NCI-H460 (cell line): ENCODE results near the gene ZNF519. TPM values are rescaled to one million over a fixed set of nuclear protein-coding genes. Genes with fewer than 3 reads are reported as not detected.
A peak's percentile ranks its signal among the peaks of the same experiment; 100 is the strongest.
"Not testable (repeated sequence)": the region's sequence is repeated elsewhere in the genome, so short reads cannot be mapped to it uniquely, and the experiment has no call there.

Experiments used
- DNase-seq: peaks from one replicate; pipeline ENCODE4 v3.0.0-alpha.2; 2016; ENCODE audit warnings: low read depth; ENCODE audit errors: extremely low read depth
- polyA plus RNA-seq: library from polyadenylated mRNA; depleted of rRNA; stranded (reverse); fragments of >200 nt; gene quantifications from 2 replicates; pipeline ENCODE4 v1.2.3, GENCODE V29; 2014; cell fraction: nucleus; rRNA removed
- total RNA-seq: library from RNA; depleted of rRNA; stranded (reverse); fragments of >200 nt; shearing (Covaris generic); gene quantifications from 2 replicates; pipeline ENCODE4 v1.2.3, GENCODE V29; 2014; rRNA removed

ZNF519 gene
- total RNA-seq = 5.5 and 6.7 TPM in 2 replicates
- polyA plus RNA-seq = 14.3 and 22.6 TPM in 2 replicates

DNA sequence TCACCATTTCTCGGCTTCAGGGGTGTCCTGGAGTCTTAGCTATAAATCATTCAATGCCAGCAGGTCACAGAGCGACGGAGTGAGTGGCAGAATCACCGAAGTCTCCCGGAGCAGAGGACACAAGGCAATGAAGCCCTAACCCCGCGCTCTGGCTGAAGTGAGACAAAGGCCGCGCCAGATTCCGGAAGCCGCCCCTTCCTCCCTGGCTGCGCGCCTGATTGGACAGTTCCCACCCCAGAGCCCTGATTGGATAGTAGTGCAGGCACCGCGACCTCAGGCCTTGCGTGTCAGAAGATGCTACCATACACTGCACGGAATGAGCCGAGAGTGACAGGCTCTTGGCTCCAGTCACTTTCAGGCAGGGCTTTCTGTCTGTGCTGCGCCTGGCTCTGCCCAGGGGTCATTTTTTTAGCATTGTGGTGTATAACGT is at the start of gene ZNF519:
Gene ZNF519 (minus strand): TSS at position 165 of the 430 bp plus-strand sequence. CDS start 158 bp downstream, at position 7.
- DNase-seq = peak; percentile 91

DNA sequence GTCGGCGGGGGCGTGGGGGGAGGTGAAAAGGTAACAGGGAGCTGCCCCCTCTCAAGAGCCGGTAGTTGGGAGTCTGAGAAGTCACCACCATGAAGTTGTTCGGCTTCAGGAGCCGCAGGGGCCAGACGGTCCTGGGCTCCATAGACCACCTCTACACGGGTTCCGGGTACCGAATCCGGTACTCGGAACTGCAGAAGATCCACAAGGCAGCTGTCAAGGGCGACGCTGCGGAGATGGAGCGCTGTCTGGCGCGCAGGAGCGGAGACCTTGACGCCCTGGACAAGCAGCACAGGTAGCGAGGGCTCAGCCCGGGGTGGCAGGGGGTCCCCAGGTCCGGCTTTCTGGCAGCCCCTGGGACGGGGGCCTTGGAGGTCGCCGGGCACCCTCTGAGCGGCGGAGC is 47.1 kb upstream of the ZNF519 start:
- no peak for DNase-seq

- DNase-seq = not testable (repeated sequence)
Observed at GRCh38 chr18:14178321-14179196, 46.3 kb upstream of the ZNF519 start.

DNA sequence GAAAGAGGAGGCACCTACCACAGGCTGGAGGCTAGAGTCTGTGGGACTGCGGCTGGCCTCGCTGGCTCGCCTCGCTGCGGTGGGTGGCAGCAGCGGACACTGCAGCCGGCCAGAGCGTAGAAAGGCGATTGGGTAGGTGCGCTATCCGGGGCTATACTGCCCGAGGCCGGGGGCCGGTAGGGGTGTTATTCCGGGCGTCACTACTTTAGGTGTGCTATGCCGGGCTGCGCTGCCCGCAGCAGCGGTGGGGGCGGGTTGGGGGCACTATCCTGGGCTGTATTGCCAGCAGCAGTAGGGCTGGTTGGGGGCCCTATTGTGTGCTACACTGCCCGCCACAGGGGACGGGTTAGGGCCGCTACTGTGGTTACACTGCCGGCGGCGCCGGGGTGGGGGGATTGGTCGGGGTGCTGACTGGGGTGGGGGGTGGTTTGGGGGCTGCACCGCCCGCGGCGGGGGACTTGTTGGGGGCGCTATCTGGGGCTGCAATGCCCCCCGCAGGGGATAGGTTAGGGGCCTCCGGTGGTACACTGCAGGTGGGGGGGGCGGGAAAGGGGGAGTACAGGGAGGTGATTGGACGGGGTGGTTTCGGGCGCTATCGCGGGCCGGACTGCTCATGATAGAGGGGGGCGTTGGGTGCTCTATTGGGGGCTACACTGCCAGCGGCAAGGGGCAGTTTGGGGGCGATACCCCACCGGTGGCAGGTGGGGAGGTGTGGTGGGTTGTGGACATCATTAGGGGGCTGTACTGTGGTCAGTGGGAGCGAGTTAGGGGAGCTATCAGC is 45.5 kb upstream of the ZNF519 start:
- not testable (repeated sequence) for DNase-seq

DNA sequence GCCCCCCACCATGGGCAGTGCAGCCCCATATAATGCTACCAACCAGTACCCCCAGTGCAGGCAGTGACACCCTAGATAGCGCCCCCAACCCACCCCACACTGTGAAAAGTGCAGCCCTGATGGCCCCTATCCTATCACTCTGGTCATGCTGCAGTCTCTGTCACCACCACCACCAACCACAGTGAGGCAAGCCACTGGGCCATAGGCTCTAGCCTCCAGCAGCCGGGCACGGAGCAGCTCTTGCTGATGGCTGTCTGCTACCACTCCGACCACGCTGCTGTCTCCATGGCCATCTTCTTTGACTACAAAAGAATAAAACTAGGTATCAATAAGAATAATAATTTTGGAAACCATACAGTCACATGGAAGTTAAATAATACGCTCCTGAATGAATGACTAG is 43.2 kb upstream of the ZNF519 start:
- not testable (repeated sequence) for DNase-seq

- no peak for DNase-seq
Observed at GRCh38 chr18:14174706-14175085, 42.5 kb upstream of the ZNF519 start.

DNA sequence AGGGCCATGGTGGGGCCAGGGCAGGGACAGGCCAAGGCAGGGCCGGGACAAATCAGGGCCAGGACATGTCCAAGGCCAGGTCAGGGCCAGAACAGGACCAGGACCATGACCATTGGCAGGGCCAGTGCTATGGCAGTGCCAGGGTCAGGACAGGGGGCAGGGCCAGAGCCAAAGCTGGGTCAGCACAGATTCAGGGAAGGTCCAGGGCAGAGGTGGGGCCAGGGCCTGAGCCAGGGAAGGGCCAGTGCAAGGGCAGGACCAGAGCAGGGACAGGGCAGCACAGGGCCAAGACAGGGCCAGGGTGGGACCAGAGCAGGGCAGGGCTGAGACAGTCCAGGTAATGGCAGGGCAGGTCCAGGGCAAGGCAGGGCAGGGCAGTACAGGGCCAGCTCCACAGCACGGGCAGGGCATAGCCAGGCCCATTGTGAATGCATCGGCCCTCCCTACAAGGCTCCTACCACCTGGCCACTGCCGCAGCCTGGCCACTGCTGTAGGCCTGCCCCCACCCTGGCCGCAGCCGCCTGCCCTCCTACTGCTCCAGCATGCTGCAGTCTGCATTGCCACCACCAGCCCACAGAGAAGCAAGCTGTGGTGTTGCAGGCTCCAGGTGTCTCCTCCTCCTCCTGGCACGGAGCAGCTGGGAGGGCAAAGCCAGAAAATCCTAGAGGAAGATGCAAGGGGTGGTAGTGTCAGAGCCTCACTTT is 41.9 kb upstream of the ZNF519 start:
- not testable (repeated sequence) for DNase-seq

DNA sequence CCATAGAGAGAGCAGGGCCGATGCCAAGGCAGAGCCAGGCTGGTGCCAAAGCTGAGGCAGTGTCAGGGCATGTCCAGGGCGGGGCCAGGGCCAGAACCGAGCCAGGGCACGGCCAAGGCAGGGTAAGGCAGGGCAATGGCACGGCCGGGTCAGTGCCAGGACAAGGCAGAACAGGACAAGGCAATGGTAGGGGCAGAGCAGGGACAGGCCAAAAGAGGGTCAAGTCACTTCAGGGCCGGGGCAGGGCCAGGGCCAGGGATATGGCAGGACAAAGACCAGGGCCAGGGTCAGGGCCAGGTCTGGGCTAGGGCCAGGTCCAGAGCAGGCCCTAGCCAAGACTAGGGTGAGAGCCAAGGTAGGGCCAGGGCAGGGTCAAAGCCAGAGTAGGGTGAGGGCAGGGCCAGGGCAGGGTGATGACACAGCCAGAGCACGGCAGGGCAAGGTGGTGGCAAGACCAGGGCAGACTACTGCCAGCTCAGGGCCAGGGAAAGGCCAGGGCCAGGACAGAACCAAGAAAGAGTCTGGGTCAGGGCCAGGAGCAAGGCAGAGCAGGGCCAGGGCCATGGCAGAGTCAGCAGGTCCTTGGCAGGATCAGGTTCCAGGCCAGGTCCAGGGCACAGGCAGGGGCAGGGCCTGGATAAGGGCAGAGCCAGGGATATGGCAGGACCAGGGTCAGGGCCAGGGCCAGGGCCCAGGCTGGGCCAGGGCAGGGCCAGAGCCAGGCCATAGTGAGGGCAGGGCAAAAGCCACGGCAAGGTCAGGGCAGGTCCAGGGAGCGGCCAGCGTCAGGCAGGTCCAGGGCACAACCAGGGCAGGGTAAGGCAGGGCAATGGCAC is 41.1 kb upstream of the ZNF519 start:
- not testable (repeated sequence) for DNase-seq

DNA sequence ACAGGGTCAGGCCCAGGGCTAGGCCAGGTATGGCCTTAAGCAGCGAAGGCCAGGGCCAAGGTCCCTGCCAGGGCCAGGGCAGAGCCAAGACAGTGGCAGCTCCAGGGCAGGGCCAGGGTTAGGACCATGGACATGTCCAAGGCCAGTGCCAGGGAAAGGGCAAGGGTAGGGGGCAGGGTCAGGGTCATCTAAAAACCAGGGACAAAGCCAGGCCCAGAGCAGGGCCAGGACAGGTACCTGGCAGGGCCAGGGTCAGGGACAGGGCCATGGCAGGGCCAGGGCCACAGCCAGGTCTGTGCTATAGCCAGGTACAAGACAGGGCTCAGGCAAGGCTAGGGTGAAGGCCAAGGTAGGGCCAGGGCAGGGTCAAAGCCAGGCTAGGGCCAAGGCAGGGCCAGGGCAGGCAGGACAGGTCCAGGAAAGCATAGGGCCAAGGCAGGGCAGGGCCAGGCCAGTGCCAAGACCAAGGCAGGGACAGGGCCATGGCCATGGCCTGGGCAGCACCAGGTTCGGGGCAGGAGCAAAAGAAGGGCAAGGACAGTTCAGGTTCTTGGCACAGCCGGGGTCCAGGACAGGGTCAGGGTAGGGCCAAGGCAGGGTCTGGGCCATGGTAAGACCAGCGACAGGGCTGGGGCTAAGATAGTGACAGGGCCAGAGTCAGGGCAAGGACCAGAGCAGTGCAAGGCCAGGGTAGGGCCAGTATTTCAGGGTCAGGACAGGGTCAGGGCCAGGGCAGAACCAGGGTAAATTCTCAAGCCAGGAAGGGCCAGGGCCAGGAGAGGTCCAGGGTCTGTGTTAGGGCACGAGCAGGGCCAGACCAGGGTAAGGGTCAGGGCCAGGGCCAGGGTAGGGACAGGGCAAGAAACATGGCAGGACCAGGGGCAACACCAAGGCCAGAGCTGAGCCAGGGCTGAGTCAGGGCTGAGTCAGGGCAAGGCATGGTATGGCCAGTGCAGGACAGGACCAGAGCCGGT is 40.2 kb upstream of the ZNF519 start:
- not testable (repeated sequence) for DNase-seq

DNA sequence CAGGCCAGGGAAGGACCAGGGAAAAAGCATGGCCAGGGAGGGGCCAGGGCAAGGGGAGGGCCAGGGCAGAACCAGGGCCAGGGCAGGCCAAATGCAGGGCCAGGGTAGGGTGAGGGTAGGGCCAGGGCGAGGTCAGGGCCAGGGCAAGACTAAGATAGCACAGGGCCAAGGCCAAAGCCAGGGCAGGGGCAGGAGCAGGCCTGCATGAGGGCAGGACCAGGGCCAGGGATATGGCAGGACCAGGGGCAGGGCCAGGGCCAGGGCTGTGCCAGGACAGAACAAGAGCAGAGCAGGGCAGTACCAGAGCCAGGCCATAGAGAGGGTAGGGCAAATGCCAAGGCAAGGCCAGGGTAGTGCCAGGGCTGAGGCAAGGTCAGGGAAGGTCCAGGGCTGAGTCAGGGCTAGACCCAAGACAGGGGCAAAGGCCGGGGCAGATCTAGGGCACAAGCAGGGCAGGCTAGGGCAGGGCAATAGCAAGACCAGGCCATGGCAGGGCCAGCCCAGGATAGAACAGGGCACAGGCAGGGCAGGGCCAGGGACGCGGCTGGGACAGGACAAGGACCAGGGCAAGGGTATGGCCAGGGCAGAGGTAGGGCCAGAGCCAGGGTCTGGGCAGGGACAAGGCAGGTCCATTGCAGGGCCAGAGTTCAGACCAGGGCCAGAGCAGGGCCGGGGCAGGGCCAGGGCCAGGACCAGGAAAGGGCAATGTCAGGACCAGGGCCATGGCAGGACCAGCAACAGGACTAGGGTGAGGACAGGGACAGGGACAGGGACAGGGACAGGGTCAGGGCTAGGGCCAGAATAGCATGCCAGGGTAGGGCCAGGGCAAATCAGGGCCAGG is 39.3 kb upstream of the ZNF519 start:
- DNase-seq = not testable (repeated sequence)

- DNase-seq = not testable (repeated sequence)
Observed at GRCh38 chr18:14170367-14171036, 38.3 kb upstream of the ZNF519 start.

DNA sequence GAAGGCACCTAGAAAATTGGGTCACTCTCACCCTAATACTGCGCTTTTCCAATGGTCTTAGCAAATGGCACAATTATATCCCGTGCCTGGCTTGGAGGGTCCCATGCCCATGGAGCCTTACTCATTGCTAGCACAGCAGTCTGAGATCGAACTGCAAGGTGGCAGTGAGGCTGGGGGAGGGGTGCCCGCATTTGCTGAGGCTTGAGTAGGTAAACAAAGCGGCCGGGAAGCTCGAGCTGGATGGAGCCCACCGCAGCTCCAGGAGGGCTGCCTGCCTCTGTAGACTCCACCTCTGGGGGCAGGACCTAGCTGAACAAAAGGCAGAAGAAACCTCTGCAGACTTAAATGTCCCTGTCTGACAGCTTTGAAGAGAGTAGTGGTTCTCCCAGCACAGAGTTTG is 30.7 kb upstream of the ZNF519 start:
- DNase-seq = not testable (repeated sequence)

GRCh38 chr18:14151564-14152113 is 19.4 kb upstream of the ZNF519 start:
- DNase-seq = not testable (repeated sequence)

DNA sequence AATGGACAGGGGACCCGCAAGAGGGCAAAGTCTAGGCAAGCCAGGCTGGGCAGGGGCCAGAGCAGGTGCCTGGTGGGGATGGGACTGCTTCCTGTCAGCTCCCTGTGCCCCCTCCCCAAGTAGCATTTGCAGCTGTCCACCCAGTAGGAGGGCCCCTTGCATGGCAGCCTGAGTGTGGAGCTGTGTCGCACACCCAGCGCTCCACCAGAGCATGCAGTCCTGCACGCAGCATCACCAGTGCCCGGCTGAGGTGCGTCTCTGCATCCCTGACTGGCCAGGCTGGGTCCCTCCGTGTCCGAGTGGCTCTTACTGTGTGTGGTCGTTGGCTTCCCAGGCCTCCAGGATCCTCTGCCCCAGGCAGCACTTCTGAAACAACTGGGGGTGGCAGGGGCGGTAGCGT is 18.5 kb upstream of the ZNF519 start:
- DNase-seq = not testable (repeated sequence)

DNA sequence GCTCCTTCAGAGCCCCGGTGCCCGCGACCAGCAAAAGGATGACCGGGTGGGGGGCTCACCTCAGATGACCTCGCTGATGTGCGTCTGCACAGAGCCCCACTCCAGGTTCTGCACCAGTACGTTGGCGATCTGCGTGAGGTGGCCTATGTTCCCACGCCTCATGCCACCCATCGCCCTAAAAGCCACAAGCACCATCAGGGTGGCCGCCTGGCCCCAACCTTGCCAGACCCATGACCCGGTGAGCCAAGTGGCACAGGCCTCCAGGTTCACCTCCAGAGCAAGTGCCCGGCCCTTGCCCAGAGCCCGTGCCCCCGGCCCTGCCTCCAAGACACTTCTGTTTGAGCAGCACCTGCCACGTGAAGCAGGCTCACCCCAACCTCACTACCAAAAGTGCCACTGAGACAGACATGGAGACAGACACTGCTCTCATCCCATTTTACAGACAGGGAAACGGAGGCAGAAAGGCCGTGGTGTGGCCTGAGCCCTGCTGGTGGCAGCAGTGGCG is 17.7 kb upstream of the ZNF519 start:
- DNase-seq = not testable (repeated sequence)

- not testable (repeated sequence) for DNase-seq
Observed at GRCh38 chr18:14149121-14149850, 17.1 kb upstream of the ZNF519 start.
